GM19452 (cell line): ENCODE measurements around the gene DDX1.
A peak's percentile ranks its signal among the peaks of the same experiment; 100 is the strongest.
"Not testable (repeated sequence)": the region's sequence is repeated elsewhere in the genome, so short reads cannot be mapped to it uniquely, and the experiment has no call there.

Experiments used
- ATAC-seq: cut with Tn5 transposase; IDR thresholded peaks from one replicate; pipeline ENCODE4 v1.9.1; 2021; ENCODE audit not compliant: unreplicated experiment

Gene DDX1

GRCh38 chr2:15591692-15592463 is at the start of gene DDX1:
Gene DDX1 (plus strand): TSS chr2:15591868. CDS start chr2:15591934, 66 bp downstream.
- peak; percentile 94 for ATAC-seq

- not testable (repeated sequence) for ATAC-seq
These were observed 49.4 kb upstream of the DDX1 start for GRCh38 chr2:15542269-15542668.

- no peak for ATAC-seq
These were observed 48.6 kb upstream of the DDX1 start for GRCh38 chr2:15543053-15543452.

GRCh38 chr2:15543541-15543940 is 48.1 kb upstream of the DDX1 start:
- no peak for ATAC-seq

- ATAC-seq = no peak
These were observed 47.4 kb upstream of the DDX1 start for GRCh38 chr2:15544227-15544626.

- no peak for ATAC-seq
These were observed 45.2 kb upstream of the DDX1 start for GRCh38 chr2:15546297-15547098.

GRCh38 chr2:15547115-15547876 is 44.4 kb upstream of the DDX1 start:
- ATAC-seq = no peak

- no peak for ATAC-seq
These were observed 42.7 kb upstream of the DDX1 start for GRCh38 chr2:15548974-15549373.

- ATAC-seq = no peak
These were observed 38.1 kb upstream of the DDX1 start for GRCh38 chr2:15553519-15553918.

GRCh38 chr2:15553951-15554350 is 37.7 kb upstream of the DDX1 start:
- ATAC-seq = no peak

GRCh38 chr2:15554525-15555218 is 37.0 kb upstream of the DDX1 start:
- no peak for ATAC-seq

GRCh38 chr2:15555760-15556193 is 35.9 kb upstream of the DDX1 start:
- ATAC-seq = no peak

GRCh38 chr2:15556311-15556930 is 35.2 kb upstream of the DDX1 start:
- ATAC-seq = no peak

- no peak for ATAC-seq
These were observed 33.8 kb upstream of the DDX1 start for GRCh38 chr2:15557887-15558311.

GRCh38 chr2:15559379-15560139 is 32.1 kb upstream of the DDX1 start:
- ATAC-seq = no peak

- ATAC-seq = peak; percentile 31
These were observed 31.3 kb upstream of the DDX1 start for GRCh38 chr2:15560140-15560987.

GRCh38 chr2:15560988-15561573 is 30.6 kb upstream of the DDX1 start, which contains the start of gene NBAS:
Gene NBAS (minus strand): TSS chr2:15561334. CDS start chr2:15561304, 30 bp downstream.
- peak; percentile 88 for ATAC-seq
